Natural killer cell treated with Interleukin-12 subunit alpha and Interleukin-12 subunit beta and Interleukin-15 and Interleukin-18, amount 100 ng/mL, for 72 hours (primary cell): ENCODE measurements around the gene EIPR1. TPM values are rescaled to one million over a fixed set of nuclear protein-coding genes. Genes with fewer than 3 reads are reported as not detected.

Experiments
- ATAC-seq, 2 donors: fragments of 150-1000 bp; cut with Tn5 transposase in 1 of 2; sonication (Bioruptor Pico), chemical (Tn5 transposase) in 1 of 2; 2 replicates each; pipeline ENCODE4 v1.10.0; 2021
- DNase-seq: peaks from one replicate; pipeline ENCODE4 v3.0.0; 2022; ENCODE audit warnings: low spot score
- H3K27ac Mint-ChIP-seq, 2 donors: 1 replicate in 1 of 2; 2 replicates in 1 of 2; pipeline ENCODE4 v1.8.0; 2022; ENCODE audit warnings: mixed read lengths in 2 of 2, mild to moderate bottlenecking in 1 of 2, moderate library complexity in 1 of 2
- H3K27me3 Mint-ChIP-seq, 2 donors: 1 replicate in 1 of 2; 2 replicates in 1 of 2; pipeline ENCODE4 v1.8.0; 2022; ENCODE audit warnings: mixed read lengths in 2 of 2
- H3K36me3 Mint-ChIP-seq: one replicate; pipeline ENCODE4 v1.8.0; 2022; ENCODE audit warnings: mixed read lengths
- H3K4me1 Mint-ChIP-seq, 2 donors: 1 replicate in 1 of 2; 2 replicates in 1 of 2; pipeline ENCODE4 v1.8.0; 2022; ENCODE audit warnings: low read depth in 2 of 2, mixed read lengths in 2 of 2, mild to moderate bottlenecking in 1 of 2
- H3K4me3 Mint-ChIP-seq: one replicate; pipeline ENCODE4 v1.8.0; 2022; ENCODE audit warnings: mixed read lengths
- H3K9me3 Mint-ChIP-seq: 2 replicates; pipeline ENCODE4 v1.8.0; 2022; ENCODE audit warnings: mixed read lengths
- total RNA-seq, 2 donors: library from RNA; stranded (reverse); gene quantifications; one replicate each; pipeline ENCODE4 v1.2.3, GENCODE V29; 2022

EIPR1 gene
- total RNA-seq, 2 donors from 2014 or later: 46.9 to 61.8 TPM

DNA sequence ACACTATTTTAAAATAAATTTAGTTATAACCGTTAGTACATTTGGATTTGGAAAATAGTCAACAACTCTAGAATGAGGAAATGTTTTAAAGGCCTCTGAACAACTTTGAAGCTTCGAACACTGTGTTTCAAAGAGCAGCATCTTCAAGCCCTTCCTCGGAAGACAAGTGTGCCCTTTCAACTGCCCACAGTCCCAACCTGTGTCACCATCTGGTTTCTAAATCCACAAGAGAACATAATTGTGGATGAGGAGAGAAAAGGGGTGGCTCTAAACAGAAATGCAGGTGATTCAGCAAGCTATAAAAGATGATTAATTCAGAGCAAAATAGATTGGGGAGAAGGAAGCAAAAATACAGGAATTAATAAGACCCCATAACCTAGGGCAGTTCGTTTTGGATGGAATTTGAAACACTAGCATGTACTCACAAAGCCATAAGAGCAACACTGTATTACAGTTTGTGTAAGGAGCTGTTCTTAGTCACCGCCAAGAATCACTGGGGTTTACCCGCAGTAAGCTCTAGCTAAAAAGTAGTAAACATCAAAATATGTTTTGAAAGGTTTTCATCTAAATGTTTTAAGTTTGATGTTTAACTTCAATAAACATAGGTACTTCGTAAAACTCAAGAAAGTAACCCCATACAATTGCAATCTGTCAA, 160.7 kb downstream of the EIPR1 start:
- H3K27me3 Mint-ChIP-seq: no peaks in the 10 kb centered on the region

GRCh38 chr2:3214806-3215404, 162.7 kb downstream of the EIPR1 start:
- peaks cover 7% of the 10 kb centered on the region for H3K9me3 Mint-ChIP-seq
- H3K27ac Mint-ChIP-seq: peak overlapping the region; percentile 69 to 94
- peaks cover 40 to 46% of the 10 kb centered on the region in 2 donors for H3K4me1 Mint-ChIP-seq
- ATAC-seq (peak; percentile 69 to 71), DNase-seq (no peak)
- H3K4me3 Mint-ChIP-seq: peak overlapping the region; percentile 55
- peaks cover 28% of the 10 kb centered on the region for H3K36me3 Mint-ChIP-seq
- H3K27me3 Mint-ChIP-seq: no peaks in the 10 kb centered on the region

More for the DNA sequence above, 160.7 kb downstream of the EIPR1 start:
- Mint-ChIP-seq H3K27ac (peak overlapping the region; percentile 69 to 94), H3K4me1 (peaks cover 42 to 50% of the 10 kb centered on the region in 2 donors), H3K36me3 (peaks cover 37% of the 10 kb centered on the region), H3K9me3 (peaks cover 11% of the 10 kb centered on the region), H3K4me3 (peak overlapping the region; percentile 5)
- ATAC-seq (peak in 1 of 2 donors; percentile 58), DNase-seq (no peak)

GRCh38 chr2:3214065-3214464, 163.6 kb downstream of the EIPR1 start:
- ATAC-seq: no peak
- peaks cover 33% of the 10 kb centered on the region for H3K36me3 Mint-ChIP-seq
- DNase-seq: no peak
- H3K4me3 Mint-ChIP-seq: peak overlapping the region; percentile 55
- H3K27ac Mint-ChIP-seq: peak overlapping the region; percentile 69 to 94
- no peaks in the 10 kb centered on the region for H3K27me3 Mint-ChIP-seq
- peaks cover 40 to 52% of the 10 kb centered on the region in 2 donors for H3K4me1 Mint-ChIP-seq
- H3K9me3 Mint-ChIP-seq: peaks cover 7% of the 10 kb centered on the region

- H3K27me3 Mint-ChIP-seq: no peaks in the 10 kb centered on the region
- H3K27ac Mint-ChIP-seq: no peak overlapping the region
- H3K36me3 Mint-ChIP-seq: peaks cover 33% of the 10 kb centered on the region
- peaks cover 7% of the 10 kb centered on the region for H3K9me3 Mint-ChIP-seq
- no peak overlapping the region for H3K4me3 Mint-ChIP-seq
- H3K4me1 Mint-ChIP-seq: peaks cover 40 to 59% of the 10 kb centered on the region in 2 donors
- no peak for DNase-seq
- no peak for ATAC-seq
Measured at GRCh38 chr2:3212984-3213383, 164.6 kb downstream of the EIPR1 start.

DNA sequence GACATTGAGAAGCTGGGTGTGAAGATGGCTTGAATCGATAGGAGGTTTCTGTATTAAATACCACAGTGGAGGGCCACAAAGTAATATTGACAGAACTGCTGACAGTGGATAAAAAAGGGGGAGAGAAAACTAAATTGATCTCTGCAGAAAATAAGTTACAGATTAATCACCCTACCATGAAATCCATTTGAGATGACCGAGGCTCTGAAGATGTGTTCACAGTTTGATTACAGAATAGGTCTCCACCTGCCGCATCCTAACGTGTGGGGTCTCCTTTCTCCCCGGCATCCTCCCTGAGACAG, 165.6 kb downstream of the EIPR1 start:
- ATAC-seq: no peak
- no peak for DNase-seq
- H3K36me3 Mint-ChIP-seq: peaks cover 31% of the 10 kb centered on the region
- peaks cover 31 to 55% of the 10 kb centered on the region in 2 donors for H3K4me1 Mint-ChIP-seq
- H3K27me3 Mint-ChIP-seq: no peaks in the 10 kb centered on the region
- H3K4me3 Mint-ChIP-seq: no peak overlapping the region
- peaks cover 6% of the 10 kb centered on the region for H3K9me3 Mint-ChIP-seq
- H3K27ac Mint-ChIP-seq: peak overlapping the region in 1 of 2 donors; percentile 84

DNA sequence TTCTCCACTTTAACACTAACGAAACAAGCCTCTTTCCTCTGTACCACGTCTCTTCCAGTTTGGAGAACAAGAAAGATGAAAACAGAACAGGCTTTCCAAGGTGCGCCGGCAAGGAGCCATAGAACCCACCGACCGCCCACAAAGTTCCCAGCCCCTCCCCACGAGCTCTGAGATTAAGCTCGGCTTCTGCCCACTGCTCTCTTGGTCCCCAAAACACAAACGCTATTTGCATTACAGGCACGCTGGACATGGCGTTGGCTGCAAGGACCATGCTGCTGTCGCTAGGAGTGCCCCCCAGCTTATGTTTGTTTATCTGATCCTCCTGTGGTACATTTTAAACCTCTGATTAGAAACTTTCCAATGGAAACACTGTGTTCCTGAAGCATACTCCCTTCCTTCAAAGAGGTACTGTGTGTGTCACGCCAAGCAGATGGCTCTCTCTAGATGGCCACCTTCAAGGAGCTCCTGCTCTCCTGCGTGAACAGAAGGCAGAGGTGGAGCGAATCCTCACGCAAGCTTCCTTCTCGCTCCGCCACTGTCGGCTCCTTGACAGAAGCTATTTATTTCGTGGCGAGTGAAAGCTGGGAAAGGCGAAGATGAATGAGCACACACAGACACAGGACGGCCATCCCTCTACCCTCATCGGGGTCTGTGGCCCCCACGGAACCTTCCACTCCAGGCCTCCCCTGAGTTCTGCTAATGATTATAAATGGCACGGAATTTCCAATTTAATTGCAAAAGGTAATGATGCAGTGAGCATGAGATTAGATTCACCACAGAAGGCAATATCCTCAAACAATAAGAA, 166.2 kb downstream of the EIPR1 start:
- Mint-ChIP-seq H3K27ac (peak overlapping the region in 1 of 2 donors; percentile 84), H3K4me1 (peaks cover 25 to 49% of the 10 kb centered on the region in 2 donors), H3K4me3 (no peak overlapping the region), H3K9me3 (peaks cover 4% of the 10 kb centered on the region), H3K27me3 (no peaks in the 10 kb centered on the region), H3K36me3 (peaks cover 25% of the 10 kb centered on the region)
- DNase-seq (no peak), ATAC-seq (no peak)

DNA sequence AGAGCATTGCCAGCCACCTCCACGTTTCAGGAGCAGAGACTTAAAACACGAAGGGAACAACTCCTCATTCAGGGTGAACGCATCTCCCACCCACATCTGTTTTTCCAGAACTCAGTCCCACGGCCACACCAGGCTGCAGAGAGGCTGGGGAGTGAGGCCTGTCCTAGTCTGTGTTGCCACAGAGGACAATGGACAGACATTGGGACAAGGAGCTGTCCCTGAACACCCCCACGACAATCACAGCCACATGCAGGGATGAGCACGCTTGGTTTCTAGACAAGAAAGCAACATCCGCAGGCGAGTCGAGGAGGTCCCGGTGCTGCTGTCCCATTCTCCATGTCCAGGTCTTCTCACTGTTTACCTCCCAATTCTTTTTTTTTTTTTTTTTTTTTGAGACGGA, 167.4 kb downstream of the EIPR1 start:
- ATAC-seq (no peak), DNase-seq (no peak)
- peak overlapping the region in 1 of 2 donors; percentile 77 for H3K27ac Mint-ChIP-seq
- H3K4me1 Mint-ChIP-seq: peaks cover 13 to 41% of the 10 kb centered on the region in 2 donors
- peaks cover 17% of the 10 kb centered on the region for H3K36me3 Mint-ChIP-seq
- no peak overlapping the region for H3K4me3 Mint-ChIP-seq
- no peaks in the 10 kb centered on the region for H3K27me3 Mint-ChIP-seq
- peaks cover 4% of the 10 kb centered on the region for H3K9me3 Mint-ChIP-seq

DNA sequence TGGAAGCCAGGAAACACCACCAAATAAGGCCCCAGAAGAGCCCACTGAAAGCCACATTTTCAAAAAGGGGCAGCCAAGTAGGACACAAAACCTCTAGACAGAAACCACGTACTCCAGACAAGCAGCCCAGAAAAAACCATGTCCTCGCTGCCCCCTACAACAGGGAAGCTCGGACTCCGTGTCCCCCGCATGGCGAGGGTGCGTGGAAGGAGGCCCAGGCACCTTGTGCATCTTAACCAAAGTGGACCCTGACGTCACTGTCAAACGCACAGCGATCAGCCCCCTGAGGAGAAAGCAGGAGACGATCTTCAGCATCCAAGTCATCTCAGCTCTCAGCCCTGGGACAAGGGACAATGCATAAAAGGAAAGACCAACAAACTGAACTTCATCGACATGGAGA, 168.4 kb downstream of the EIPR1 start:
- peaks cover 3 to 36% of the 10 kb centered on the region in 2 donors for H3K4me1 Mint-ChIP-seq
- no peak for DNase-seq
- H3K4me3 Mint-ChIP-seq: no peak overlapping the region
- H3K36me3 Mint-ChIP-seq: peaks cover 10% of the 10 kb centered on the region
- H3K27me3 Mint-ChIP-seq: no peaks in the 10 kb centered on the region
- H3K27ac Mint-ChIP-seq: peak overlapping the region in 1 of 2 donors; percentile 77
- no peak for ATAC-seq
- H3K9me3 Mint-ChIP-seq: peaks cover 4% of the 10 kb centered on the region

- H3K9me3 Mint-ChIP-seq: no peaks in the 10 kb centered on the region
- H3K27ac Mint-ChIP-seq: peak overlapping the region in 1 of 2 donors; percentile 77
- H3K4me3 Mint-ChIP-seq: no peak overlapping the region
- H3K27me3 Mint-ChIP-seq: no peaks in the 10 kb centered on the region
- no peak for DNase-seq
- peaks cover 0 to 33% of the 10 kb centered on the region in 2 donors for H3K4me1 Mint-ChIP-seq
- no peak for ATAC-seq
- peaks cover 6% of the 10 kb centered on the region for H3K36me3 Mint-ChIP-seq
Measured at GRCh38 chr2:3208591-3208990, 169.0 kb downstream of the EIPR1 start.

- H3K36me3 Mint-ChIP-seq: peaks cover 7% of the 10 kb centered on the region
- H3K4me1 Mint-ChIP-seq: peaks cover 4 to 35% of the 10 kb centered on the region in 2 donors
- no peaks in the 10 kb centered on the region for H3K27me3 Mint-ChIP-seq
- H3K27ac Mint-ChIP-seq: peak overlapping the region in 1 of 2 donors; percentile 77
- H3K9me3 Mint-ChIP-seq: no peaks in the 10 kb centered on the region
- no peak for ATAC-seq
- H3K4me3 Mint-ChIP-seq: no peak overlapping the region
- DNase-seq: no peak
Measured at GRCh38 chr2:3208179-3208578, 169.4 kb downstream of the EIPR1 start.

DNA sequence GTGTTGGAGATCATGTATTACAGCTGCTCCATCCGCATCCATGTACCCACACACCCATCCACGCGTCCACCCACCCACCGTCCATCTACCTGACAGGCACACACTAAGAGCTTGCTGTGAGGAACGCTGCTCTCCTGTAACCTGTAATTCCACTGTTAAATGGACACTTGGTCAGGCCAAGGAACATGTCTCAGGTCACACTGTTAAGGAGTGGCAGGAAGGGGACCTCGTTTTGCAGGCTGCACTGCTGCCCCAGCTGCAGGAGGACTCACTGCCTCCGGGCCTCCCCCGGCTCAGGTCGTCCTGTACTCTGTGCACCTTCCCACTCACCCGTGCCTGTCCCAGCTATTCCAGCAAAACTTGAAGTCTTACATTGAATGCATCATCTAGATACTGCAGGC, 170.5 kb downstream of the EIPR1 start:
- Mint-ChIP-seq H3K27me3 (no peaks in the 10 kb centered on the region), H3K36me3 (peaks cover 10% of the 10 kb centered on the region), H3K4me3 (no peak overlapping the region), H3K27ac (peak overlapping the region in 1 of 2 donors; percentile 83), H3K9me3 (no peaks in the 10 kb centered on the region), H3K4me1 (peaks cover 15 to 43% of the 10 kb centered on the region in 2 donors)
- DNase-seq: no peak
- no peak for ATAC-seq

- ATAC-seq: no peak
- H3K27ac Mint-ChIP-seq: peak overlapping the region in 1 of 2 donors; percentile 83
- H3K4me3 Mint-ChIP-seq: no peak overlapping the region
- no peaks in the 10 kb centered on the region for H3K9me3 Mint-ChIP-seq
- peaks cover 15 to 41% of the 10 kb centered on the region in 2 donors for H3K4me1 Mint-ChIP-seq
- no peaks in the 10 kb centered on the region for H3K27me3 Mint-ChIP-seq
- peaks cover 10% of the 10 kb centered on the region for H3K36me3 Mint-ChIP-seq
- DNase-seq: no peak
Measured at GRCh38 chr2:3205845-3206244, 171.8 kb downstream of the EIPR1 start.

- Mint-ChIP-seq H3K27me3 (no peaks in the 10 kb centered on the region), H3K4me1 (peaks cover 22 to 46% of the 10 kb centered on the region in 2 donors), H3K36me3 (peaks cover 4% of the 10 kb centered on the region), H3K4me3 (no peak overlapping the region), H3K27ac (peak overlapping the region in 1 of 2 donors; percentile 94), H3K9me3 (no peaks in the 10 kb centered on the region)
- DNase-seq: peak; percentile 26
- ATAC-seq: no peak
Measured at GRCh38 chr2:3204031-3204821, 173.4 kb downstream of the EIPR1 start.
